Measurements from ENCODE around the gene KAT6B. TPM values are rescaled to one million over a fixed set of nuclear protein-coding genes. Genes with fewer than 3 reads are reported as not detected.

KAT6B gene
- total RNA-seq, 1 donor from 2014 or later, result 21.3 TPM

DNA sequence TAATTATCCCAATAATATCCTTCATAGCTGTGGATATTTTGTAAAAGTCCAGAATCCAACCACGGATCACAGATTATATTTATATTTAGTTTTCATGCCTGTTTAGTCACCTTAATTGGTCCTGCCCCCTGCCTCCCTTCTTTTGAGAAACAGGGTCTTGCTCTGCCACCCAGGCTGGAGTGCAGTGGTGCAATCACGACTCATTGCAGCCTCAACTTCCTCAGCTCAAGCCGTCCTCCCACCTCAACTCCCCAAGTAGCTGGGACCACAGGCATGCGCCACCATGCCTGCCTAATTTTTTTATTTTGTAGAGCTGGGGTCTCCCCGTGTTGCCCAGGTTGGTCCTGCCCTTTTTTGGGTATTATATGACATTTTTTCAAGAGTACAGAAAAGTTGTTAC lies 129.4 kb downstream of the KAT6B start:
- H4K20me1 ChIP-seq (ENCODE audit: low read depth), result no peaks in the 10 kb centered on the region
- H3K4me1 Mint-ChIP-seq, result peaks cover 4% of the 10 kb centered on the region
- no peaks in the 10 kb centered on the region for H3K36me3 ChIP-seq
- H3K4me3 Mint-ChIP-seq, result no peak overlapping the region
- H3K27me3 ChIP-seq, result no peaks in the 10 kb centered on the region
- TF ChIP-seq EZH2phosphoT487 (IDR thresholded peaks at IDR 0.05) (no peak), EZH2 (IDR thresholded peaks at IDR 0.05) (no peak)
- TF ChIP-seq, protein P1, sequence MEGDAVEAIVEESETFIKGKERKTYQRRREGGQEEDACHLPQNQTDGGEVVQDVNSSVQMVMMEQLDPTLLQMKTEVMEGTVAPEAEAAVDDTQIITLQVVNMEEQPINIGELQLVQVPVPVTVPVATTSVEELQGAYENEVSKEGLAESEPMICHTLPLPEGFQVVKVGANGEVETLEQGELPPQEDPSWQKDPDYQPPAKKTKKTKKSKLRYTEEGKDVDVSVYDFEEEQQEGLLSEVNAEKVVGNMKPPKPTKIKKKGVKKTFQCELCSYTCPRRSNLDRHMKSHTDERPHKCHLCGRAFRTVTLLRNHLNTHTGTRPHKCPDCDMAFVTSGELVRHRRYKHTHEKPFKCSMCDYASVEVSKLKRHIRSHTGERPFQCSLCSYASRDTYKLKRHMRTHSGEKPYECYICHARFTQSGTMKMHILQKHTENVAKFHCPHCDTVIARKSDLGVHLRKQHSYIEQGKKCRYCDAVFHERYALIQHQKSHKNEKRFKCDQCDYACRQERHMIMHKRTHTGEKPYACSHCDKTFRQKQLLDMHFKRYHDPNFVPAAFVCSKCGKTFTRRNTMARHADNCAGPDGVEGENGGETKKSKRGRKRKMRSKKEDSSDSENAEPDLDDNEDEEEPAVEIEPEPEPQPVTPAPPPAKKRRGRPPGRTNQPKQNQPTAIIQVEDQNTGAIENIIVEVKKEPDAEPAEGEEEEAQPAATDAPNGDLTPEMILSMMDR (IDR thresholded peaks at IDR 0.05), result no peak
- no peaks in the 10 kb centered on the region for H3K4me1 ChIP-seq
- no peaks in the 10 kb centered on the region for H3K36me3 Mint-ChIP-seq
- no peak overlapping the region for H3K27ac ChIP-seq
- DNase-seq (ENCODE audit: low spot score), result no peak
- H3K27ac Mint-ChIP-seq, result no peak overlapping the region
- no peak overlapping the region for H3K4me2 ChIP-seq
- H3K9ac ChIP-seq, result no peak overlapping the region
- H2AFZ ChIP-seq (replicated peaks), result no peak overlapping the region
- H3K9me3 Mint-ChIP-seq, result no peaks in the 10 kb centered on the region
- no peaks in the 10 kb centered on the region for H3K9me3 ChIP-seq (ENCODE audit: low read depth)
- no peaks in the 10 kb centered on the region for H3K27me3 Mint-ChIP-seq (ENCODE audit: insufficient read depth, low read depth)
- no peaks in the 10 kb centered on the region for H3F3A ChIP-seq (ENCODE audit: low read depth)
- H3K79me2 ChIP-seq (ENCODE audit: low read depth), result peaks cover 11% of the 10 kb centered on the region
- no peak overlapping the region for H3K4me3 ChIP-seq

DNA sequence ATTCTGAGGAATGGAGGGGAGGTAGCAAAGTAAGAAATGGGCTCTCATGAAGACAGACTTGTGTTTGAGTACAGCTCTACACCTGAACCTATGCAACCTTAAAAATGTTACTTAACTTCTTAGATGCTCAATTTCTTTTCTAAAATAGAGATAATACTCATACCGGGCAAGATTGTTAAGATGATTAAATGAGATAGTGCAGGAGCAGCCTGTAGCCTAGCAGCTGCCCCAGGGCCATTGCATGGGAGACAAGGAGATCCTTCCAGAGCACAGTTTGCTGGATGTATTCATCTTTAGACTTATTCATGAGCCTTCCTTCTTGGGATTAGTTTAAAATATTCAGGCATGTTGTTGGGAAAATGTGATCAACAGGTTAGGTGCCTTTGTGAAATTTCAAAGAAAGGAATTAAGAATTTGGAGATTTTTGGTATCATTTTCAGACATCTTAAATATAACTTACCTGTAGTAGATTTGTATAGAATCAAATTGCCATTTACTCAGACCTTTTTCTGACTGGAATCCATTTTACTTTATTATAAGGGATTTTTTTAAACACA lies 130.2 kb downstream of the KAT6B start:
- no peaks in the 10 kb centered on the region for H3K9me3 ChIP-seq (ENCODE audit: low read depth)
- DNase-seq (ENCODE audit: low spot score), result no peak
- H3K4me2 ChIP-seq, result no peak overlapping the region
- Mint-ChIP-seq H3K27me3 (ENCODE audit: insufficient read depth, low read depth) (no peaks in the 10 kb centered on the region), H3K36me3 (no peaks in the 10 kb centered on the region), H3K4me3 (no peak overlapping the region), H3K4me1 (peaks cover 4% of the 10 kb centered on the region), H3K27ac (no peak overlapping the region), H3K9me3 (no peaks in the 10 kb centered on the region)
- H2AFZ ChIP-seq (replicated peaks), result no peak overlapping the region
- H3K9ac ChIP-seq, result no peak overlapping the region
- TF ChIP-seq, protein P1 (IDR thresholded peaks at IDR 0.05), result no peak
- no peak for TF ChIP-seq EZH2 (IDR thresholded peaks at IDR 0.05)
- no peak for TF ChIP-seq EZH2phosphoT487 (IDR thresholded peaks at IDR 0.05)
- no peaks in the 10 kb centered on the region for H4K20me1 ChIP-seq (ENCODE audit: low read depth)
- H3K4me3 ChIP-seq, result no peak overlapping the region
- H3K4me1 ChIP-seq, result peaks cover 7% of the 10 kb centered on the region
- no peak overlapping the region for H3K27ac ChIP-seq
- peaks cover 11% of the 10 kb centered on the region for H3K79me2 ChIP-seq (ENCODE audit: low read depth)
- H3K36me3 ChIP-seq, result no peaks in the 10 kb centered on the region
- H3K27me3 ChIP-seq, result no peaks in the 10 kb centered on the region
- H3F3A ChIP-seq (ENCODE audit: low read depth), result no peaks in the 10 kb centered on the region

DNA sequence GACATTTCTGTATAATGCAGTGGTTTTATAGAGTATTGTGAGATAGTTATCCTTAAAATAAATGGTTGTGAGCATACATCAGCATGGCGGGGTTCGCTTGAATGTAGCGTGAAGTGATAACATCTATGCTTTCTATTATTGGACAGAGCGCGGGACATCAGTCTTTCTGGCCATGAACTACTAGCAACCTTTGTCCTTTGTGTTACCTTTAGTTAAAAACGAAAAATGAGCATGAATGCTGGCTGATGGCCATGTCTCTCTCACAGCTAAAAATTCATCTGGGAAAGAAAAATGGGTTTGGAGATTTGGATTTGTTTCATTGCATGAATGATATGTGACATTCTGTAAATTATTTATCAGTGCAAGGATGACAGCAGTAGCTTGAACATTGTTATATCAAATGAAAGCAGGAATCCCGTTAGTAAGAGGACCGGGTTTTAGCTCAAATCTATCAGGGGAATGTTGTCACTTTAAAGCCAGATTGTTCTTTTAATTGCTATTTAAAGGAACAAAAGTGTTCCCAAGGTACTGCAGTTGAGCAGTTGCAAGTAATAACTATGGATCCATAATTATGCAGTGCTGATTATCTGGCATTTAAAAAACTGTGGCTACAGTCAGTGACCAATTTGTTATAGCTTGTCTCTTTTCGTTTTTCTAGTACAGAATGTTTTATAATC lies 131.0 kb downstream of the KAT6B start:
- no peak overlapping the region for H3K4me3 ChIP-seq
- peaks cover 12% of the 10 kb centered on the region for H3K4me1 ChIP-seq
- Mint-ChIP-seq H3K27ac (no peak overlapping the region), H3K4me3 (no peak overlapping the region), H3K9me3 (no peaks in the 10 kb centered on the region), H3K36me3 (no peaks in the 10 kb centered on the region), H3K27me3 (ENCODE audit: insufficient read depth, low read depth) (no peaks in the 10 kb centered on the region), H3K4me1 (peaks cover 10% of the 10 kb centered on the region)
- no peaks in the 10 kb centered on the region for H3K9me3 ChIP-seq (ENCODE audit: low read depth)
- no peaks in the 10 kb centered on the region for H3K36me3 ChIP-seq
- H4K20me1 ChIP-seq (ENCODE audit: low read depth), result no peaks in the 10 kb centered on the region
- H3K27me3 ChIP-seq, result no peaks in the 10 kb centered on the region
- H3K27ac ChIP-seq, result no peak overlapping the region
- DNase-seq (ENCODE audit: low spot score), result no peak
- no peak overlapping the region for H3K4me2 ChIP-seq
- TF ChIP-seq EZH2phosphoT487 (IDR thresholded peaks at IDR 0.05) (no peak), EZH2 (IDR thresholded peaks at IDR 0.05) (no peak)
- TF ChIP-seq, protein P1 (IDR thresholded peaks at IDR 0.05), result no peak
- no peak overlapping the region for H3K9ac ChIP-seq
- H2AFZ ChIP-seq (replicated peaks), result no peak overlapping the region
- peaks cover 11% of the 10 kb centered on the region for H3K79me2 ChIP-seq (ENCODE audit: low read depth)
- H3F3A ChIP-seq (ENCODE audit: low read depth), result no peaks in the 10 kb centered on the region

Measured in neural progenitor cell (in vitro differentiated cells).